Activated CD8-positive, alpha-beta memory T cell treated with anti-CD3 and anti-CD28 coated beads, Interleukin-2, amount 50 U/mL, for 48 hours (primary cell): ENCODE data around the gene RASGRF2.

Source experiments
- DNase-seq: peaks from one replicate; pipeline ENCODE4 v3.0.0-alpha.2; 2020

RASGRF2 gene

GRCh38 chr5:80953587-80953986, 6.6 kb upstream of the RASGRF2 start:
- no peak for DNase-seq

GRCh38 chr5:80955082-80955590, 5.0 kb upstream of the RASGRF2 start:
- DNase-seq = no peak

- no peak for DNase-seq
These were observed 3.9 kb upstream of the RASGRF2 start for GRCh38 chr5:80956272-80956671.

GRCh38 chr5:80957031-80957761, 3.0 kb upstream of the RASGRF2 start:
- no peak for DNase-seq

GRCh38 chr5:80958616-80959015, 1.5 kb upstream of the RASGRF2 start:
- DNase-seq = no peak

- no peak for DNase-seq
These were observed 1.0 kb upstream of the RASGRF2 start for GRCh38 chr5:80959138-80959537.

- DNase-seq = peak; percentile 77
These were observed 590 bp downstream of the RASGRF2 start for GRCh38 chr5:80960531-80961375.

GRCh38 chr5:80961376-80962281, 1.5 kb downstream of the RASGRF2 start:
- DNase-seq = peak; percentile 65

GRCh38 chr5:80962630-80963520, 2.7 kb downstream of the RASGRF2 start:
- no peak for DNase-seq

- no peak for DNase-seq
These were observed 3.3 kb downstream of the RASGRF2 start for GRCh38 chr5:80963521-80963895.

- no peak for DNase-seq
These were observed 3.9 kb downstream of the RASGRF2 start for GRCh38 chr5:80963966-80964481.

- no peak for DNase-seq
These were observed 4.3 kb downstream of the RASGRF2 start for GRCh38 chr5:80964491-80964890.

GRCh38 chr5:80964919-80965318, 4.8 kb downstream of the RASGRF2 start:
- DNase-seq = no peak

GRCh38 chr5:80967500-80968181, 7.5 kb downstream of the RASGRF2 start:
- no peak for DNase-seq

- no peak for DNase-seq
These were observed 12.9 kb downstream of the RASGRF2 start for GRCh38 chr5:80973027-80973426.

GRCh38 chr5:80975065-80975464, 14.9 kb downstream of the RASGRF2 start:
- DNase-seq = no peak

- DNase-seq = no peak
These were observed 16.8 kb downstream of the RASGRF2 start for GRCh38 chr5:80976985-80977384.

GRCh38 chr5:80977764-80978163, 17.6 kb downstream of the RASGRF2 start:
- no peak for DNase-seq

GRCh38 chr5:80978772-80979317, 18.7 kb downstream of the RASGRF2 start:
- DNase-seq = no peak

- no peak for DNase-seq
These were observed 21.9 kb downstream of the RASGRF2 start for GRCh38 chr5:80982093-80982492.
